ENCODE results near the gene KCNK6.

Gene KCNK6

DNA sequence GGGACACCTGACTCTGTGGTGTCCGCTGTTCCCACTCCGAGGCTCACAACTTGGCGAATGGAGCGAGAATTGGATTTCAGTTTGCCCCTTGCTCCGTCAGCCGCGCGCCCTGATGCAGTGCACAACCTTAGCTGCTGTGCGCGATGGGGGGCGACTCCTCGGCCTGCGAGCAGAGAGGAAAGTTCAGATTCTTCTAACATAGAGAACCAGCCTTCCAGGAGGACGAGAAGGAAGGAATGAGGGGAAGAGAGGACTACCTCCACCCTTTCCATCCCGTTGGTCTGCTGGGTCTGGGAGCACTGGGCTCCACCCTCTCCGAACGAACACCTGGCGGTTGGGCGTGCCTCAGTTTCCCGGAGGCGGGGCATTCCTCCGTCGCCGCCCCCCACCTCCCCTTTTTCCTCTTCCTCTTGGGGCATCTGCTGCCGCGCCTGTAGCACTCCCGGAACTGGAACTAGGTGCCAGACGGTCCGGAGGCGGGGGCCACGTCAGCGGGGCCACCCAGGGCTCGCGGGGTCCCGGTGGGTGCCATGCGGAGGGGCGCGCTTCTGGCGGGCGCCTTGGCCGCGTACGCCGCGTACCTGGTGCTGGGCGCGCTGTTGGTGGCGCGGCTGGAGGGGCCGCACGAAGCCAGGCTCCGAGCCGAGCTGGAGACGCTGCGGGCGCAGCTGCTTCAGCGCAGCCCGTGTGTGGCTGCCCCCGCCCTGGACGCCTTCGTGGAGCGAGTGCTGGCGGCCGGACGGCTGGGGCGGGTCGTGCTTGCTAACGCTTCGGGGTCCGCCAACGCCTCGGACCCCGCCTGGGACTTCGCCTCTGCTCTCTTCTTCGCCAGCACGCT lies at the start of gene KCNK6:
TSS of gene KCNK6 (plus strand) at position 425 of the 838 bp plus-strand sequence. CDS start at position 531, 106 bp downstream.
- DNase-seq (ENCODE audit: extremely low spot score) = no peak
- TF ChIP-seq, protein P1, sequence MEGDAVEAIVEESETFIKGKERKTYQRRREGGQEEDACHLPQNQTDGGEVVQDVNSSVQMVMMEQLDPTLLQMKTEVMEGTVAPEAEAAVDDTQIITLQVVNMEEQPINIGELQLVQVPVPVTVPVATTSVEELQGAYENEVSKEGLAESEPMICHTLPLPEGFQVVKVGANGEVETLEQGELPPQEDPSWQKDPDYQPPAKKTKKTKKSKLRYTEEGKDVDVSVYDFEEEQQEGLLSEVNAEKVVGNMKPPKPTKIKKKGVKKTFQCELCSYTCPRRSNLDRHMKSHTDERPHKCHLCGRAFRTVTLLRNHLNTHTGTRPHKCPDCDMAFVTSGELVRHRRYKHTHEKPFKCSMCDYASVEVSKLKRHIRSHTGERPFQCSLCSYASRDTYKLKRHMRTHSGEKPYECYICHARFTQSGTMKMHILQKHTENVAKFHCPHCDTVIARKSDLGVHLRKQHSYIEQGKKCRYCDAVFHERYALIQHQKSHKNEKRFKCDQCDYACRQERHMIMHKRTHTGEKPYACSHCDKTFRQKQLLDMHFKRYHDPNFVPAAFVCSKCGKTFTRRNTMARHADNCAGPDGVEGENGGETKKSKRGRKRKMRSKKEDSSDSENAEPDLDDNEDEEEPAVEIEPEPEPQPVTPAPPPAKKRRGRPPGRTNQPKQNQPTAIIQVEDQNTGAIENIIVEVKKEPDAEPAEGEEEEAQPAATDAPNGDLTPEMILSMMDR (IDR thresholded peaks at IDR 0.05; ENCODE audit: control extremely low read depth, extremely low read depth, low read depth, missing control alignments) = no peak
- ChIA-PET CTCF (interaction anchor here (0.6 to 2.1 kb wide), 5 partner anchors 12 to 422 kb away, joined by 3 to 7 read pairs (median 4); no protein-coding TSS in a partner anchor), POLR2A (interaction anchor here (0.7 kb wide), 1 partner anchor 13 kb away, joined by 3 read pairs; no protein-coding TSS in a partner anchor)

DNA sequence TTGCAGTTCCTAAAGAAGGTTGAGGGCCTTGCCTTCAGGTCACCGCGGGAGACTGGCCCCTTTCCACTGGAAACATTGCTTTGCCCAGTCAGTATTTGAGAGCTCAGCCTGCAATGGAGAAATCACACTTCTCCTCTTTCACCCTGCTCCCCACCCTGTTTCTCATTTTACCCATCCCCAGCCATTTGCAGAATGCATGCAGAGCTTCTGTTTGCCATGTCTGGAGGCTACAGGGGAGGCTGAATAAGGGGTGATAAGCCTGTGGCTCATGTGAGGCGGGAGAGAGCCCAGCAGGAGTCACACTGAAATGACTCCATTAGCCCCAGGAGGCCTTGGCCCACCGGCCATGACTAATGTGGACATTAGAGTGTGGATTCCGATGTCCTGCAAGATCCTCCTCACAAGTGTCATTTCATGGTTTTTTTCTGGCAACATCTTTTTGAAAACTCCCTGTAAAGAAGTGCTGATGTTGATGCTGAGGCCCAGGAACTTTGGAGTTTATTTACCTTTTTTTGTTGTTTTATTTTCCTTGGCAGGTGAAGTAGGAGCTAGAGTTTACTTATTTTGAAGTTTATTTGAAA lies 49.0 kb upstream of the KCNK6 start:
- ChIA-PET POLR2A (no interaction called here), CTCF (interaction anchor here (1.3 kb wide), 1 partner anchor 19 kb away, joined by 4 read pairs; no protein-coding TSS in a partner anchor)
- TF ChIP-seq, protein P1 (IDR thresholded peaks at IDR 0.05; ENCODE audit: control extremely low read depth, extremely low read depth, low read depth, missing control alignments) = no peak

DNA sequence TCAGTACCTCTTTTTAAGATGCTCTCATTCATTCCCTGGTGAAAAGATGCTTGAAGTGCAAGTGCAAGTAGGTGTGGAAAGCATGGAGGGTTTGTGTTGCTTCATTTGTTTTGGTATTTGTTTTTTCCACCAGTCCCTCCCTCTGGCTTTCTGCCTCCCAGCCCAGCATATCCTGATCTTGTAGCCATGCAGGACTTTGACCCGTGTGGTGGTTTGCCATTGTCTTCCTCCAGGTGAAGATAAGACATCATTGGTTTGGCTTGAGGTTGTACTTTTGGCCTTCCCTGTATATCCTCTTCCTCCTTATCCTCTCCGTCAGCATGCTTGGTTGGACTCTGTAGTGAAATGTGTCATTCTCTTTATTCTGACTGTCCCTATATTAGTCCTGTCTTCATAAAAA lies 46.1 kb upstream of the KCNK6 start:
- DNase-seq (ENCODE audit: extremely low spot score) = no peak
- TF ChIP-seq, protein P1 (IDR thresholded peaks at IDR 0.05; ENCODE audit: control extremely low read depth, extremely low read depth, low read depth, missing control alignments) = no peak
- ChIA-PET POLR2A (no interaction called here), CTCF (no interaction called here)

More for the DNA sequence above, 49.0 kb upstream of the KCNK6 start:
- DNase-seq (ENCODE audit: extremely low spot score) = no peak

DNA sequence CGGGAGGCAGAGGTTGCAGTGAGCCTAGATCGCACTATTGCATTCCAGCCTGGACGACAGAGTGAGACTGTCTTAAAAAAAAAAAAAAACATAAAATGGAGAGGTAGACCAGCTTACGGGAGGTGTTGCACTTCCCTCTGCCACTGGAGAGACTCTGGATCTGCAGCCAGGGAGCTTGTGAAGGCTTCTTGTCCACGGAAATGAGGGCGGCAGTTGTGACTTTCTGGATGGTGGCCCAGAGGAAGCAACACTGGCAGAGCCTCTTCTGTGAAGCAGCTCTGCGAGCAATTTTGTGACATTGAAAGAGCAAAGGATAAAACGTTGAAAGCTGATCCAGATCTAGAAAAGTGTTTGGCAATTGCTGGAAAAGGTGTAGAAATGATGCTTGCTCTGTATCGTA lies 44.9 kb upstream of the KCNK6 start:
- DNase-seq (ENCODE audit: extremely low spot score) = no peak
- ChIA-PET POLR2A (interaction anchor here (0.7 kb wide), 1 partner anchor 16 kb away, joined by 8 read pairs; no protein-coding TSS in a partner anchor), CTCF (no interaction called here)
- TF ChIP-seq, protein P1 (IDR thresholded peaks at IDR 0.05; ENCODE audit: control extremely low read depth, extremely low read depth, low read depth, missing control alignments) = no peak

DNA sequence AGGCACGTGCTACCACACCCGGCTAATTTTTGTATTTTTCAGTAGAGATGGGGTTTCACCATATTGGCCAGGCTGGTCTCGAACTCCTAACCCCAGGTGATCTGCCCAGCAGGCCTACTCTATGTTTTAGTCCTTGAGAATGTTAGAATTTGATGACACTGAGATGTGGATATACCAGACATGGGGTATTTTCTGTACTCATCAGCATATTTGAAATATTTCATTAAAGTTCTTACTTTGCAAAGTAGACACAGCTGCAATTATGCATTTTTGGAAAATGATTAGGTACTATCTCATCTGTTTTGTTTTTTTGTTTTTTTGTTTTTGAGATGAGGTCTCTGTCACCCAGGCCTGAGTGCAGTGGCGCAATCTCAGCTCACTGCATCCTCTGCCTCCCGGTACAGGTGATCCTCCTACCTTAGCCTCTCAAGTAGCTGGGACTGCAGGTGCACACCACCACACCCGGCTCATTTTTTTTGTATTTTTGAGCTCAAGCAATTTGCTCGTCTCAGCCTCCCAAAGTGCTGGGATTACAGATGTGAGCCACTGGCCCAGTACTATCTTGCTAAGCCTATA lies 42.6 kb upstream of the KCNK6 start:
- CTCF ChIA-PET = interaction anchor here (1.5 kb wide), 1 partner anchor 11 kb away, joined by 3 read pairs; no protein-coding TSS in a partner anchor
- TF ChIP-seq, protein P1 (IDR thresholded peaks at IDR 0.05; ENCODE audit: control extremely low read depth, extremely low read depth, low read depth, missing control alignments) = no peak
- POLR2A ChIA-PET = no interaction called here
- DNase-seq (ENCODE audit: extremely low spot score) = no peak

DNA sequence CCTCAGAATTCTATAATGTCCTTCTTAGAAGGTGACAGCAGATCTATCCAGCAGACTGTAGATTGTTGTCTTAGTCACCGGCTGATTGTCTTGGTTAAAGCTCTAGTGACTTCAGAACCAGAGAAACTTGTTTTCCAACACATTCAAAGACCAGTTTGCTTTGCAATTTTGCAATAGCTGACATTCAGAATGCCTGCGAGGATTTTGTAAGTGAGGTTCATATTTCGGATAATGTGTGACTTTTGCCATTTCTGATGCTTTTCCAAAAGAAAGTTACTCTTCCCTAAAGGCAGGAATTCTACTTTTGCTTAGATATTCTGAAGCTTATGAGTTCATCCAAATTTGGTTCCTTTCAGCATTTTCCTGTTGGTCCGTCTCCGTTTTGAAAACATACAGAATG lies 42.1 kb upstream of the KCNK6 start:
- CTCF ChIA-PET = no interaction called here
- TF ChIP-seq, protein P1 (IDR thresholded peaks at IDR 0.05; ENCODE audit: control extremely low read depth, extremely low read depth, low read depth, missing control alignments) = no peak
- POLR2A ChIA-PET = no interaction called here
- no peak for DNase-seq (ENCODE audit: extremely low spot score)
